ENCODE measurements around the gene CEP112. TPM values are rescaled to one million over a fixed set of nuclear protein-coding genes. Genes with fewer than 3 reads are reported as not detected.

CEP112 gene
- total RNA-seq, 2 experiments from 2014 or later, result 1.2 to 1.5 TPM

DNA sequence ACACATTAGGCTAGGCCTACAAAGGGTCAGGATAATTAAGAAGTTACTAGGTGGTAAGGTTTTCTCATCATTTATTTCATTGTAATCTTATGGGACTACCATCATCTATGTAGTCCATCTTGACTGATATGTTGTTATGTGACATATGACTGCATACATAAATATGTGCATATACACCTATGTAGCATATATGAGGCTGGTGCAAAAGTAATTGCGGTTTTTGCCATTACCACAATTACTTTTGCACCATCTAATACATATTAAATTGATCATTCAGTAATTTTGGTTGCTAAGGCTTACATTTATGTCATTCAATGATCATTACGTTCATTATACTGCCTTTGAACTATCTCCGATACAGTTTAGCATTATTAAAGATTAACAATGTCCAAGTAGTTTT, 462.7 kb downstream of the CEP112 start:
- ATAC-seq, result no peak
- Mint-ChIP-seq H3K36me3 (ENCODE audit: low read depth) (no peaks in the 10 kb centered on the region), H3K9me3 (no peaks in the 10 kb centered on the region), H3K27me3 (peaks cover 7% of the 10 kb centered on the region), H3K4me1 (ENCODE audit: low read depth) (peaks cover 18% of the 10 kb centered on the region), H3K27ac (no peak overlapping the region), H3K4me3 (no peak overlapping the region)
- POLR2A ChIA-PET, result no interaction called here
- no peak for TF ChIP-seq CTCF (IDR thresholded peaks at IDR 0.05)
- intact Hi-C loops (cut with micrococcal nuclease), result no loop called here
- CTCF ChIA-PET, result interaction anchor here (1.2 to 1.5 kb wide), 2 partner anchors 11 to 66 kb away, joined by 3 to 5 read pairs; no protein-coding TSS in a partner anchor
- DNase-seq, result no peak

- intact Hi-C loops (cut with micrococcal nuclease), result no loop called here
- Mint-ChIP-seq H3K4me1 (ENCODE audit: low read depth) (peaks cover 15% of the 10 kb centered on the region), H3K9me3 (no peaks in the 10 kb centered on the region), H3K27ac (no peak overlapping the region), H3K4me3 (no peak overlapping the region), H3K27me3 (peaks cover 7% of the 10 kb centered on the region), H3K36me3 (ENCODE audit: low read depth) (no peaks in the 10 kb centered on the region)
- no peak for ATAC-seq
- TF ChIP-seq CTCF (IDR thresholded peaks at IDR 0.05), result no peak
- CTCF ChIA-PET, result interaction anchor here (1.5 kb wide), 1 partner anchor 13 kb away, joined by 5 read pairs; no protein-coding TSS in a partner anchor
- no peak for DNase-seq
- POLR2A ChIA-PET, result no interaction called here
Observed at GRCh38 chr17:65727832-65728231, 464.1 kb downstream of the CEP112 start.

DNA sequence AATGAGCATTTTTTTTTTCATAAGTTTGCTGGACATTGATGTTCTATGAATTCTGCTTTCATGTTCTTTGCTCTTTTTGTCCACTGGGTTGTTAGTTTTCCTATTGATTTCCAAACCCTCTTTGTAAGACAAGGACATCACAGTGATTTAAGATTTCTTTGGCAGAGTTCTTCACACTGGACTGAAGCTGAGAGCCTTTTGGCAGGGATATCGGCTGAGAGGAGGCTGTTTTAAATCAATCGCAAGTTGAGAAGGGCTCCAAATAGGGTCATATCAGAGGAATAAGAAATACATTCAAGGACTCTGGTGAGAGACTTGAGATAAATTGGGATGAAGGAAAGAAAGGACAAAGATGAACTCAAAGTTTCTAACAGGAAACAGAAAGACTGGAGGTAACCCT, 464.7 kb downstream of the CEP112 start:
- H3K36me3 Mint-ChIP-seq (ENCODE audit: low read depth), result no peaks in the 10 kb centered on the region
- DNase-seq (no peak), ATAC-seq (no peak)
- H3K9me3 Mint-ChIP-seq, result no peaks in the 10 kb centered on the region
- H3K27me3 Mint-ChIP-seq, result peaks cover 7% of the 10 kb centered on the region
- no peak overlapping the region for H3K27ac Mint-ChIP-seq
- ChIA-PET CTCF (interaction anchor here (1.3 kb wide), 1 partner anchor 70 kb away, joined by 3 read pairs; no protein-coding TSS in a partner anchor), POLR2A (no interaction called here)
- peaks cover 9% of the 10 kb centered on the region for H3K4me1 Mint-ChIP-seq (ENCODE audit: low read depth)
- H3K4me3 Mint-ChIP-seq, result no peak overlapping the region
- no peak for TF ChIP-seq CTCF (IDR thresholded peaks at IDR 0.05)
- intact Hi-C loops (cut with micrococcal nuclease), result no loop called here

- no peaks in the 10 kb centered on the region for H3K4me1 Mint-ChIP-seq (ENCODE audit: low read depth)
- no peak overlapping the region for H3K4me3 Mint-ChIP-seq
- H3K9me3 Mint-ChIP-seq, result no peaks in the 10 kb centered on the region
- H3K27ac Mint-ChIP-seq, result no peak overlapping the region
- POLR2A ChIA-PET, result no interaction called here
- no peak for DNase-seq
- TF ChIP-seq CTCF (IDR thresholded peaks at IDR 0.05), result no peak
- H3K27me3 Mint-ChIP-seq, result peaks cover 4% of the 10 kb centered on the region
- CTCF ChIA-PET, result interaction anchor here (1.1 kb wide), 1 partner anchor 40 kb away, joined by 3 read pairs; no protein-coding TSS in a partner anchor
- ATAC-seq, result no peak
- intact Hi-C loops (cut with micrococcal nuclease), result no loop called here
- H3K36me3 Mint-ChIP-seq (ENCODE audit: low read depth), result no peaks in the 10 kb centered on the region
Observed at GRCh38 chr17:65723431-65724151, 468.3 kb downstream of the CEP112 start.

- H3K27ac Mint-ChIP-seq, result no peak overlapping the region
- CTCF ChIA-PET, result no interaction called here
Observed at GRCh38 chr17:65718601-65719000, 473.3 kb downstream of the CEP112 start.

More at GRCh38 chr17:65718601-65719000, 473.3 kb downstream of the CEP112 start:
- DNase-seq, result no peak
- peaks cover 2% of the 10 kb centered on the region for H3K27me3 Mint-ChIP-seq
- H3K36me3 Mint-ChIP-seq (ENCODE audit: low read depth), result no peaks in the 10 kb centered on the region
- H3K4me3 Mint-ChIP-seq, result no peak overlapping the region
- intact Hi-C loops (cut with micrococcal nuclease), result no loop called here
- no peaks in the 10 kb centered on the region for H3K4me1 Mint-ChIP-seq (ENCODE audit: low read depth)
- H3K9me3 Mint-ChIP-seq, result no peaks in the 10 kb centered on the region
- POLR2A ChIA-PET, result interaction anchor here (0.6 kb wide), 1 partner anchor 15 kb away, joined by 3 read pairs; no protein-coding TSS in a partner anchor
- no peak for ATAC-seq
- TF ChIP-seq CTCF (IDR thresholded peaks at IDR 0.05), result no peak

Measured in activated CD8-positive, alpha-beta T cell treated with anti-CD3 and anti-CD28 coated beads for 36 hours (primary cell).